CD14-positive monocyte (primary cell): ENCODE data around the gene EPYC. TPM values are rescaled to one million over a fixed set of nuclear protein-coding genes. Genes with fewer than 3 reads are reported as not detected.
"Not testable (repeated sequence)": the region's sequence is repeated elsewhere in the genome, so short reads cannot be mapped to it uniquely, and the experiment has no call there.

ENCODE experiments used
- DNase-seq, 3 donors: peaks; one replicate each; pipeline ENCODE4 v3.0.0-alpha.2; 2011 to 2022
- H2AFZ ChIP-seq: 2 replicates; pipeline ENCODE4 v1.6.0; 2012; ENCODE audit warnings: mild to moderate bottlenecking, low read depth, low read length, inconsistent platforms; ENCODE audit not compliant: insufficient read depth, poor library complexity, severe bottlenecking
- H3K27ac ChIP-seq, 2 donors: 1 replicate in 1 of 2; 2 replicates in 1 of 2; pipeline ENCODE4 v1.5.1; 2012 to 2013; ENCODE audit warnings: low read length in 2 of 2, control low read depth in 1 of 2, inconsistent platforms in 1 of 2, low read depth in 1 of 2, mild to moderate bottlenecking in 1 of 2
- H3K27me3 ChIP-seq, 2 donors: one replicate each; pipeline versions ENCODE4 v1.6.0 to v1.6.1; 2011 to 2013; ENCODE audit warnings: low read length in 2 of 2; ENCODE audit not compliant: control insufficient read depth in 2 of 2, insufficient read depth in 2 of 2
- H3K36me3 ChIP-seq, 2 donors: replicated peaks in 1 of 2; 1 replicate in 1 of 2; 2 replicates in 1 of 2; pipeline versions ENCODE4 v1.5.1 to v1.6.1; 2012 to 2013; ENCODE audit warnings: low read length in 2 of 2, control low read depth in 1 of 2, inconsistent platforms in 1 of 2, mild to moderate bottlenecking in 1 of 2; ENCODE audit not compliant: insufficient read depth in 2 of 2, control insufficient read depth in 1 of 2
- H3K4me1 ChIP-seq, 2 donors: 1 replicate in 1 of 2; 2 replicates in 1 of 2; pipeline versions ENCODE4 v1.5.1 to v1.6.1; 2012 to 2013; ENCODE audit warnings: low read length in 2 of 2, control low read depth in 1 of 2, inconsistent platforms in 1 of 2, mild to moderate bottlenecking in 1 of 2, moderate library complexity in 1 of 2; ENCODE audit not compliant: insufficient read depth in 2 of 2, control insufficient read depth in 1 of 2
- H3K4me2 ChIP-seq: replicated peaks from 2 replicates; pipeline ENCODE3; 2012; ENCODE audit warnings: low read length, moderate library complexity, mild to moderate bottlenecking; ENCODE audit not compliant: poor library complexity, severe bottlenecking; ENCODE audit errors: extremely low read depth
- H3K4me3 ChIP-seq, 3 experiments: fragments of 200-600 bp in 1 of 3; sonication (generic) in 1 of 3; replicated peaks in 1 of 3; 1 replicate in 2 of 3; 2 replicates in 1 of 3; pipeline ENCODE4 v1.5.1; 2011 to 2013; ENCODE audit warnings: low read length in 3 of 3, mild to moderate bottlenecking in 3 of 3, control low read depth in 2 of 3, low read depth in 2 of 3, inconsistent platforms in 1 of 3, moderate library complexity in 1 of 3
- H3K79me2 ChIP-seq: 2 replicates; pipeline ENCODE4 v1.6.0; 2012; ENCODE audit warnings: mild to moderate bottlenecking, control low read depth, inconsistent platforms, low read length, moderate library complexity; ENCODE audit not compliant: insufficient read depth
- H3K9ac ChIP-seq: 2 replicates; pipeline ENCODE4 v1.6.0; 2017; ENCODE audit warnings: low read length, mild to moderate bottlenecking; ENCODE audit not compliant: insufficient read depth, poor library complexity, severe bottlenecking
- H3K9me3 ChIP-seq, 2 donors: replicated peaks in 1 of 2; 1 replicate in 1 of 2; 2 replicates in 1 of 2; pipeline versions ENCODE4 v1.5.1 to v1.6.1; 2012 to 2013; ENCODE audit warnings: low read length in 2 of 2, control low read depth in 1 of 2; ENCODE audit not compliant: control insufficient read depth in 1 of 2, insufficient read depth in 1 of 2
- H4K20me1 ChIP-seq: 2 replicates; pipeline ENCODE4 v1.6.0; 2012; ENCODE audit warnings: mild to moderate bottlenecking, low read length, control low read depth, moderate library complexity; ENCODE audit not compliant: insufficient read depth
- H3K27ac Mint-ChIP-seq, 7 donors: one replicate each; pipeline ENCODE4 v1.8.0; 2020; ENCODE audit warnings: mild to moderate bottlenecking in 7 of 7, mixed read lengths in 7 of 7, moderate library complexity in 6 of 7, inconsistent platforms in 2 of 7
- H3K27me3 Mint-ChIP-seq, 3 donors: one replicate each; pipeline ENCODE4 v1.8.0; 2021 to 2022; ENCODE audit warnings: low read depth in 3 of 3, mild to moderate bottlenecking in 3 of 3, mixed read lengths in 3 of 3, moderate library complexity in 3 of 3, inconsistent platforms in 1 of 3
- H3K36me3 Mint-ChIP-seq, 2 donors: one replicate each; pipeline ENCODE4 v1.8.0; 2020; ENCODE audit warnings: mixed read lengths in 2 of 2, inconsistent platforms in 1 of 2, mild to moderate bottlenecking in 1 of 2
- H3K4me1 Mint-ChIP-seq: one replicate; pipeline ENCODE4 v1.8.0; 2020; ENCODE audit warnings: mild to moderate bottlenecking, mixed read lengths
- H3K4me3 Mint-ChIP-seq, 2 donors: one replicate each; pipeline ENCODE4 v1.8.0; 2020; ENCODE audit warnings: mild to moderate bottlenecking in 2 of 2, mixed read lengths in 2 of 2, moderate library complexity in 1 of 2
- H3K9me3 Mint-ChIP-seq, 7 donors: one replicate each; pipeline ENCODE4 v1.8.0; 2020 to 2022; ENCODE audit warnings: mixed read lengths in 7 of 7, mild to moderate bottlenecking in 6 of 7, moderate library complexity in 6 of 7, inconsistent platforms in 2 of 7
- CTCF ChIP-seq: fragments of 200-600 bp; IDR thresholded peaks from one replicate; pipeline ENCODE4 v1.8.0; 2022; ENCODE audit warnings: antibody characterized with exemption, mild to moderate bottlenecking
- whole genome bisulfite sequencing: methylation state at CpG from one replicate; pipeline ENCODE4 v1.1.5; 2013; ENCODE audit warnings: missing lambda C conversion rate; ENCODE audit not compliant: insufficient coverage; 5-methylcytosine and 5-hydroxymethylcytosine counted together
- intact Hi-C, 2 donors: fragments of 100-400 bp; cut with micrococcal nuclease; formaldehyde crosslinking; loops; one replicate each; pipeline versions ENCODE4 v1.15.0 to v1.15.1; 2023
- polyA plus RNA-seq, 3 donors: library from polyadenylated mRNA; depleted of rRNA in 1 of 3; unstranded in 2 of 3; stranded (reverse) in 1 of 3; fragments of 300-500 nt in 2 of 3; fragments of >200 nt in 1 of 3; fragmentation: Illumina TruSeq in 2 of 3; gene quantifications; 1 replicate in 2 of 3; 2 replicates in 1 of 3; pipeline ENCODE4 v1.2.3, GENCODE V29; 2012 to 2021

Gene EPYC
- polyA plus RNA-seq, 3 donors: not detected

GRCh38 chr12:90987101-90987500 lies 17.7 kb downstream of the EPYC start:
- 100% methylated on average over 1 of the region's 1 CpG for WGBS
- Histone ChIP-seq H3K79me2 (no peaks in the 10 kb centered on the region), H4K20me1 (no peaks in the 10 kb centered on the region), H3K4me2 (no peak overlapping the region), H3K36me3 (no peaks in the 10 kb centered on the region), H2AFZ (no peak overlapping the region), H3K27ac (no peak overlapping the region), H3K9me3 (no peaks in the 10 kb centered on the region), H3K27me3 (no peaks in the 10 kb centered on the region), H3K4me3 (no peak overlapping the region), H3K9ac (no peak overlapping the region), H3K4me1 (no peaks in the 10 kb centered on the region)
- H3K4me1 Mint-ChIP-seq: no peaks in the 10 kb centered on the region
- no peak for DNase-seq
- no peak for TF ChIP-seq CTCF
- no peak overlapping the region for H3K4me3 Mint-ChIP-seq
- H3K27ac Mint-ChIP-seq: peak overlapping the region in 1 of 7 donors; percentile 58
- peaks cover 0 to 8% (median 2%) of the 10 kb centered on the region in 7 donors for H3K9me3 Mint-ChIP-seq
- no peaks in the 10 kb centered on the region for H3K36me3 Mint-ChIP-seq
- intact Hi-C loops: no loop called here
- H3K27me3 Mint-ChIP-seq: no peaks in the 10 kb centered on the region

DNA sequence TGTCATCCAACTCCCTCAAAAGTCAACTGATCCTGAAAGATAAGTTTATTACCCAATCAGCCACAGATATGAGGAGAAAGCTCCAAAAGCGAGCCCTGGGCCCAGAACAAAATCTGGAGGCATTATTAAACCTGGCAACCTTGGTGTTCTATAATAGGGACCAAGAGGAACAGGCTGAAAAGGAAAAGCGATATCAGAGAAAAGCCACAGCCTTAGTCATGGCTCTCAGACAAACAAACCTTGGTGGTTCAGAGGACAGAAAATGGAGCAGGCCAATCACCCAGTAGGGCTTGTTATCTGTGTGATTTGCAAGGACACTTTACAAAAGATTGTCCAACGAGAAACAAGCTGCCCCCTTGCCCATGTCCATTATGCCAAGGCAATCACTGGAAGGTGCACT lies 19.4 kb downstream of the EPYC start:
- H3K9me3 Mint-ChIP-seq, H3K27me3 ChIP-seq: not testable (repeated sequence)

More for the DNA sequence above, 19.4 kb downstream of the EPYC start:
- H3K36me3 ChIP-seq, H3K4me2 ChIP-seq, H3K9ac ChIP-seq, H2AFZ ChIP-seq, intact Hi-C loops, H3K4me1 ChIP-seq, H3K27me3 Mint-ChIP-seq, H3K27ac Mint-ChIP-seq, H3K36me3 Mint-ChIP-seq, H3K4me3 ChIP-seq, DNase-seq, H4K20me1 ChIP-seq, H3K4me3 Mint-ChIP-seq, H3K4me1 Mint-ChIP-seq, H3K9me3 ChIP-seq, H3K27ac ChIP-seq, H3K79me2 ChIP-seq: not testable (repeated sequence)
- WGBS: 88% methylated on average over 1 of the region's 3 CpGs
